DMS79 (cell line): ENCODE results near the gene WDR33.
"Not testable (repeated sequence)": the region's sequence is repeated elsewhere in the genome, so short reads cannot be mapped to it uniquely, and the experiment has no call there.

Experiments
- DNase-seq: peaks from one replicate; lab custom pipeline; 2025; lab: John Stamatoyannopoulos, UW

Gene WDR33

GRCh38 chr2:127810619-127811396, at the start of gene WDR33:
TSS of gene WDR33 (minus strand) at chr2:127811171. CDS start at chr2:127770981, 40,190 bp downstream.
- DNase-seq: peak; percentile 90

GRCh38 chr2:127860130-127860529, 49.2 kb upstream of the WDR33 start:
- no peak for DNase-seq

DNA sequence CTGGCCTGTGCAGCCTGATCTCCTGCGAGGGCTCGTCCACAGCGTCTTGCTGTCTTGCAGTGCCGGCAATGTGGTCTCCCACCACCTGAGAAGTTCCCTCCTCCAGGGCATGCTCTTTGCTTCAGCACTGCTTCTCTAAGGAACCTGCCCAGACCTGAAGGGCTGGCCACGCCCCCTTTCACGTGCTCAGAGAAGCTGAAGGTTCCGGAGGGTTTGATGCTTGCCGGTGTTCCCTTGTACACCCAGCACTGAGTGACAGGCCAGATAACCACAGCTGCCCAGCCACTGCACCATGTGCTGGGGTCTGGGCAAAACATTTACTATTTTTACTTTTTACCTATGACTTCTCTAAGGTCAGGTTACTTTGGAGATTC, 48.7 kb upstream of the WDR33 start:
- no peak for DNase-seq

GRCh38 chr2:127857265-127857808, 46.4 kb upstream of the WDR33 start:
- DNase-seq: peak; percentile 22

GRCh38 chr2:127853671-127854070, 42.7 kb upstream of the WDR33 start:
- DNase-seq: no peak

- no peak for DNase-seq
Measured at GRCh38 chr2:127852388-127852787, 41.4 kb upstream of the WDR33 start.

- no peak for DNase-seq
Measured at GRCh38 chr2:127847931-127848330, 37.0 kb upstream of the WDR33 start.

DNA sequence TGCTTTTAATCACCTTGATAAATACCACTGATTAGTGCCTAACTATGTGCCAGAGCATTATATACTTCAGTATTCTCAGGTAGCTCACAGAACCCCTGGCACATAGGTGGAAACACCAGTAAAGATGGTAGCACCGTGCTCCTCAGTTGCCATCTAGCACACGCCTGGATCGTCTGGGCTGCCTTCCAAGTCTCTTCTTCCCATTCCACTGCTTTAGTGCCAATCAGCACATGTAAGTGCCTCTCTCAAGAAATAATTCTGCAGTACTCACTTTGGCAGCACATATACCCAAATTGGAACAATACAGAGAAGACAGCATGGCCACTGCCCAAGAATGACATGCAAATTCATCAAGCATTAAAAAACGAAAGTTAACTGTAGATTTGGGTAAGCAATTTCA, 34.0 kb upstream of the WDR33 start:
- DNase-seq: no peak

- no peak for DNase-seq
Measured at GRCh38 chr2:127843677-127844076, 32.7 kb upstream of the WDR33 start.

GRCh38 chr2:127841466-127842178, 30.7 kb upstream of the WDR33 start:
- no peak for DNase-seq

GRCh38 chr2:127840893-127841292, 29.9 kb upstream of the WDR33 start:
- no peak for DNase-seq

DNA sequence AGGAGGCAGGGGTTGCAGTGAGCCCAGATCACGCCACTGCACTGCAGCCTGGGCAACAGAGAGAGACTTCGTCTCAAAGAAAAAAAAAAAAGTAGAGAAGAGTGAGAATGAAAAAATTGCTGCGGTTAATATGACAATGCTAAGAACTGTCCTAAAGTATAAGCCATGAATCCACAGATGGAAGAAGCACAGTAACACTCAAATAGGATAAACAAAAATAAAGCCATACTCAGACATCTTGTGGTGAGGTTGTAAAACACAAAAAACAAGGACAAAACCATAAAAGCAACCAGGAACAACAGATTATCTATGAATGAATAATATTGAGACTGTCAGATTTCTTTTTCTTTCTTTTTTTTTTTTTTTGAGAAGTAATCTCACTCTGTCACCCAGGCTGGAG, 24.0 kb upstream of the WDR33 start:
- DNase-seq: no peak

DNA sequence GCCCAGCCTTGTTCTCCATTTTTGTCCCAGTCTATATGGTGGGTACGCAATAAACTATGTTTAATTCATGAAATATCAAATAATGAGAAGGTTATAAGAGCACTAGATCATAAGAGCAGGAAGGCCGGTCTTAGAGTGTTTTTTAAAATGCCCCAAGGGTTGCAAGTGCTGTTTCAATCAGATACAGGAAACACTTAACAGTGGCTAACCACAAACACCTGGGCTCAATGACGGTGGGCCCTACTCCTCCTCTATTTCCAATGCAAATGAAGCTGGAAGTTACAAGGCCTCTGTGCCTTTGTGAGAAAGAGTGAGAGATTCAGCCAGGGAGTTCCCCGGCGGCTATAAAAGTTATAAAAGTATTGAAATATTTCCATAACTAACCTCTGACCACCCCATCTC, 18.9 kb upstream of the WDR33 start:
- peak; percentile 85 for DNase-seq

GRCh38 chr2:127826708-127827107, 15.7 kb upstream of the WDR33 start:
- not testable (repeated sequence) for DNase-seq

- peak; percentile 95 for DNase-seq
Measured at GRCh38 chr2:127826047-127826446, 15.1 kb upstream of the WDR33 start.

- no peak for DNase-seq
Measured at GRCh38 chr2:127820080-127820668, 9.2 kb upstream of the WDR33 start.

- no peak for DNase-seq
Measured at GRCh38 chr2:127818794-127819425, 7.9 kb upstream of the WDR33 start.

- no peak for DNase-seq
Measured at GRCh38 chr2:127818241-127818640, 7.3 kb upstream of the WDR33 start.

- DNase-seq: no peak
Measured at GRCh38 chr2:127814677-127815076, 3.7 kb upstream of the WDR33 start.

GRCh38 chr2:127812441-127812840, 1.5 kb upstream of the WDR33 start:
- not testable (repeated sequence) for DNase-seq

GRCh38 chr2:127811397-127812321, 688 bp upstream of the WDR33 start:
- peak; percentile 37 for DNase-seq
